Fibroblast of lung (primary cell): ENCODE results near the gene SYT7. TPM values are rescaled to one million over a fixed set of nuclear protein-coding genes. Genes with fewer than 3 reads are reported as not detected.

Experiments
- DNase-seq, 2 donors: peaks; one replicate each; pipeline versions ENCODE4 v3.0.0 to v3.0.0-alpha.2; 2010; ENCODE audit warnings: low read depth in 2 of 2
- H2AFZ ChIP-seq: 2 replicates; pipeline ENCODE4 v1.5.1; 2012; ENCODE audit warnings: low read length, control low read depth, inconsistent platforms
- H3K27ac ChIP-seq: 2 replicates; pipeline ENCODE4 v1.5.1; 2011; ENCODE audit warnings: low read length, control low read depth; ENCODE audit not compliant: insufficient read depth
- H3K27me3 ChIP-seq: 2 replicates; pipeline ENCODE4 v1.5.1; 2011; ENCODE audit warnings: mild to moderate bottlenecking, low read length; ENCODE audit not compliant: control insufficient read depth, insufficient read depth
- H3K36me3 ChIP-seq: 2 replicates; pipeline ENCODE4 v1.5.1; 2011; ENCODE audit warnings: low read length; ENCODE audit not compliant: control insufficient read depth, insufficient read depth
- H3K4me1 ChIP-seq: 2 replicates; pipeline ENCODE4 v1.5.1; 2011; ENCODE audit warnings: low read length; ENCODE audit not compliant: control insufficient read depth, insufficient read depth; ENCODE audit errors: extremely low read depth
- H3K4me2 ChIP-seq: 2 replicates; pipeline ENCODE4 v1.5.1; 2011; ENCODE audit warnings: low read length, control low read depth; ENCODE audit not compliant: insufficient read depth; ENCODE audit errors: extremely low read depth
- H3K4me3 ChIP-seq, 4 experiments: fragments of 200-600 bp in 1 of 4; sonication (generic) in 1 of 4; replicated peaks in 1 of 4; 2 replicates each; pipeline ENCODE4 v1.5.1; 2011 to 2016; ENCODE audit warnings: low read length in 4 of 4, low read depth in 3 of 4, mild to moderate bottlenecking in 3 of 4, control low read depth in 2 of 4, inconsistent platforms in 1 of 4, mixed read lengths in 1 of 4; ENCODE audit not compliant: insufficient read depth in 1 of 4; ENCODE audit errors: control extremely low read depth in 1 of 4
- H3K79me2 ChIP-seq: 2 replicates; pipeline ENCODE4 v1.5.1; 2012; ENCODE audit warnings: mild to moderate bottlenecking, low read length, inconsistent platforms; ENCODE audit not compliant: control insufficient read depth, insufficient read depth
- H3K9ac ChIP-seq: 2 replicates; pipeline ENCODE4 v1.5.1; 2011; ENCODE audit warnings: mild to moderate bottlenecking, low read length, control low read depth; ENCODE audit not compliant: insufficient read depth
- H3K9me3 ChIP-seq: 2 replicates; pipeline ENCODE4 v1.5.1; 2012; ENCODE audit warnings: low read depth, low read length; ENCODE audit not compliant: control insufficient read depth, insufficient read depth
- H4K20me1 ChIP-seq: 2 replicates; pipeline ENCODE4 v1.5.1; 2011; ENCODE audit warnings: low read length; ENCODE audit not compliant: control insufficient read depth, insufficient read depth; ENCODE audit errors: extremely low read depth
- CTCF ChIP-seq, 2 donors: IDR thresholded peaks in 1 of 2; conservative IDR thresholded peaks in 1 of 2; 1 replicate in 1 of 2; 2 replicates in 1 of 2; pipeline ENCODE4 v1.5.1; 2011 to 2012; ENCODE audit warnings: low read length in 2 of 2, control low read depth in 1 of 2, inconsistent platforms in 1 of 2, low read depth in 1 of 2, mild to moderate bottlenecking in 1 of 2
- EZH2 ChIP-seq: IDR thresholded peaks from 2 replicates; pipeline ENCODE4 v1.5.1; 2012; ENCODE audit warnings: low read length, control low read depth, mild to moderate bottlenecking; ENCODE audit errors: missing control alignments
- polyA plus RNA-seq, 2 donors: library from polyadenylated mRNA; depleted of rRNA in 1 of 2; stranded (reverse) in 1 of 2; unstranded in 1 of 2; fragments of >200 nt; gene quantifications; 2 replicates each; pipeline ENCODE4 v1.2.1, GENCODE V29; 2011 to 2012; ENCODE audit warnings: missing spikeins in 1 of 2
- total RNA-seq: library from RNA; depleted of rRNA; stranded (reverse); fragments of >200 nt; gene quantifications from 2 replicates; pipeline ENCODE4 v1.2.1, GENCODE V29; 2014

SYT7 gene
- total and polyA plus RNA-seq, 2 donors (not counting 1 experiment from before 2014, with no cell fraction given) = 2.5 to 25.9 TPM

- peaks cover 17% of the 10 kb centered on the region for H3K4me1 ChIP-seq
- H3K27me3 ChIP-seq = peaks cover 7% of the 10 kb centered on the region
- H3K4me3 ChIP-seq = no peak overlapping the region
- H3K36me3 ChIP-seq = no peaks in the 10 kb centered on the region
- no peaks in the 10 kb centered on the region for H3K79me2 ChIP-seq
- no peak for TF ChIP-seq EZH2
- no peak for TF ChIP-seq CTCF (conservative IDR thresholded peaks at IDR 0.05 in 1 of 2, IDR thresholded peaks at IDR 0.05 in 1 of 2; ENCODE audit: low read depth in 1 of 2, low read length in 2 of 2)
- H3K9ac ChIP-seq = no peak overlapping the region
- H3K9me3 ChIP-seq = no peaks in the 10 kb centered on the region
- H2AFZ ChIP-seq = no peak overlapping the region
- no peaks in the 10 kb centered on the region for H4K20me1 ChIP-seq
- no peak overlapping the region for H3K27ac ChIP-seq
- no peak overlapping the region for H3K4me2 ChIP-seq
- DNase-seq = no peak
Measured at GRCh38 chr11:61487342-61488025, 93.4 kb downstream of the SYT7 start.

GRCh38 chr11:61486779-61487178 is 94.1 kb downstream of the SYT7 start:
- Histone ChIP-seq H2AFZ (no peak overlapping the region), H3K36me3 (no peaks in the 10 kb centered on the region), H3K9me3 (no peaks in the 10 kb centered on the region), H3K9ac (no peak overlapping the region), H3K27me3 (peaks cover 7% of the 10 kb centered on the region), H3K4me1 (peaks cover 17% of the 10 kb centered on the region), H3K27ac (no peak overlapping the region), H4K20me1 (no peaks in the 10 kb centered on the region), H3K4me2 (no peak overlapping the region), H3K79me2 (no peaks in the 10 kb centered on the region), H3K4me3 (no peak overlapping the region)
- DNase-seq = no peak
- TF ChIP-seq CTCF (conservative IDR thresholded peaks at IDR 0.05 in 1 of 2, IDR thresholded peaks at IDR 0.05 in 1 of 2; ENCODE audit: low read depth in 1 of 2, low read length in 2 of 2) (no peak), EZH2 (no peak)

GRCh38 chr11:61486011-61486620 is 94.8 kb downstream of the SYT7 start:
- no peaks in the 10 kb centered on the region for H3K9me3 ChIP-seq
- no peak overlapping the region for H3K9ac ChIP-seq
- H3K36me3 ChIP-seq = no peaks in the 10 kb centered on the region
- H3K4me3 ChIP-seq = no peak overlapping the region
- no peak overlapping the region for H3K27ac ChIP-seq
- H3K27me3 ChIP-seq = peaks cover 7% of the 10 kb centered on the region
- H3K4me1 ChIP-seq = peaks cover 17% of the 10 kb centered on the region
- no peak overlapping the region for H3K4me2 ChIP-seq
- TF ChIP-seq CTCF (conservative IDR thresholded peaks at IDR 0.05 in 1 of 2, IDR thresholded peaks at IDR 0.05 in 1 of 2; ENCODE audit: low read depth in 1 of 2, low read length in 2 of 2) (no peak), EZH2 (no peak)
- no peak for DNase-seq
- H4K20me1 ChIP-seq = no peaks in the 10 kb centered on the region
- no peaks in the 10 kb centered on the region for H3K79me2 ChIP-seq
- H2AFZ ChIP-seq = no peak overlapping the region
